IPS DF 4.7 (cell line): ENCODE results near the gene C5orf15.

Experiments
- DNase-seq: peaks from one replicate; pipeline ENCODE4 v3.0.0-alpha.2; 2013; ENCODE audit warnings: low spot score; ENCODE audit errors: extremely low read depth

The C5orf15 gene

GRCh38 chr5:133924221-133924920 is 44.1 kb downstream of the C5orf15 start:
- no peak for DNase-seq

GRCh38 chr5:133921979-133922378 is 46.4 kb downstream of the C5orf15 start:
- DNase-seq: no peak

- no peak for DNase-seq
Measured at GRCh38 chr5:133921069-133921468, 47.4 kb downstream of the C5orf15 start.

GRCh38 chr5:133919148-133920136 is 49.0 kb downstream of the C5orf15 start:
- DNase-seq: no peak

GRCh38 chr5:133918731-133919130 is 49.7 kb downstream of the C5orf15 start:
- DNase-seq: no peak

GRCh38 chr5:133918316-133918715 is 50.1 kb downstream of the C5orf15 start:
- no peak for DNase-seq

GRCh38 chr5:133917785-133918184 is 50.6 kb downstream of the C5orf15 start:
- no peak for DNase-seq

- no peak for DNase-seq
Measured at GRCh38 chr5:133916914-133917313, 51.5 kb downstream of the C5orf15 start.

- no peak for DNase-seq
Measured at GRCh38 chr5:133916479-133916878, 51.9 kb downstream of the C5orf15 start.

- DNase-seq: no peak
Measured at GRCh38 chr5:133914434-133914833, 54.0 kb downstream of the C5orf15 start.

- no peak for DNase-seq
Measured at GRCh38 chr5:133913413-133914155, 54.8 kb downstream of the C5orf15 start.

GRCh38 chr5:133912951-133913350 is 55.5 kb downstream of the C5orf15 start:
- no peak for DNase-seq

GRCh38 chr5:133910571-133910970 is 57.9 kb downstream of the C5orf15 start:
- DNase-seq: no peak

GRCh38 chr5:133909603-133910002 is 58.8 kb downstream of the C5orf15 start:
- no peak for DNase-seq

- no peak for DNase-seq
Measured at GRCh38 chr5:133907075-133907474, 61.4 kb downstream of the C5orf15 start.

GRCh38 chr5:133906303-133906702 is 62.1 kb downstream of the C5orf15 start:
- no peak for DNase-seq
